ENCODE results near the gene PBRM1. TPM values are rescaled to one million over a fixed set of nuclear protein-coding genes. Genes with fewer than 3 reads are reported as not detected.

Gene PBRM1
- total and polyA plus RNA-seq, 4 donors, result 6.9 to 73.8 (median 36.4) TPM

GRCh38 chr3:52502001-52502400 is 183.7 kb downstream of the PBRM1 start:
- H3K27me3 ChIP-seq (ENCODE audit: control insufficient read depth in 1 of 2, insufficient read depth in 2 of 2, low read length in 1 of 2), result no peaks in the 10 kb centered on the region
- H3K27ac ChIP-seq (ENCODE audit: low read depth in 1 of 2, low read length in 2 of 2), result no peak overlapping the region
- no peaks in the 10 kb centered on the region for H3K9me3 ChIP-seq (ENCODE audit: control insufficient read depth, low read length)
- WGBS, 2 donors, result 89 to 92% methylated on average over 11 of the region's 11 CpGs
- H3K36me3 ChIP-seq (ENCODE audit: control insufficient read depth in 1 of 2, insufficient read depth in 2 of 2, low read length in 1 of 2), result no peaks in the 10 kb centered on the region
- no peak for DNase-seq
- H3K4me3 ChIP-seq (ENCODE audit: low read length in 2 of 2), result no peak overlapping the region
- no peaks in the 10 kb centered on the region for H3K4me1 ChIP-seq (ENCODE audit: control insufficient read depth in 1 of 2, insufficient read depth in 2 of 2, low read length in 2 of 2)
- intact Hi-C loops (cut with DNase I), result no loop called here
- no peak for ATAC-seq (ENCODE audit: low FRiP score)

- no peaks in the 10 kb centered on the region for H3K27me3 ChIP-seq (ENCODE audit: control insufficient read depth in 1 of 2, insufficient read depth in 2 of 2, low read length in 1 of 2)
- WGBS, 2 donors, result 89 to 91% methylated on average over 11 of the region's 11 CpGs
- no peaks in the 10 kb centered on the region for H3K9me3 ChIP-seq (ENCODE audit: control insufficient read depth, low read length)
- no peaks in the 10 kb centered on the region for H3K4me1 ChIP-seq (ENCODE audit: control insufficient read depth in 1 of 2, insufficient read depth in 2 of 2, low read length in 2 of 2)
- no peak overlapping the region for H3K4me3 ChIP-seq (ENCODE audit: low read length in 2 of 2)
- H3K27ac ChIP-seq (ENCODE audit: low read depth in 1 of 2, low read length in 2 of 2), result no peak overlapping the region
- H3K36me3 ChIP-seq (ENCODE audit: control insufficient read depth in 1 of 2, insufficient read depth in 2 of 2, low read length in 1 of 2), result no peaks in the 10 kb centered on the region
- ATAC-seq (ENCODE audit: low FRiP score) (no peak), DNase-seq (no peak)
- intact Hi-C loops (cut with DNase I), result no loop called here
Observed at GRCh38 chr3:52501046-52501445, 184.7 kb downstream of the PBRM1 start.

DNA sequence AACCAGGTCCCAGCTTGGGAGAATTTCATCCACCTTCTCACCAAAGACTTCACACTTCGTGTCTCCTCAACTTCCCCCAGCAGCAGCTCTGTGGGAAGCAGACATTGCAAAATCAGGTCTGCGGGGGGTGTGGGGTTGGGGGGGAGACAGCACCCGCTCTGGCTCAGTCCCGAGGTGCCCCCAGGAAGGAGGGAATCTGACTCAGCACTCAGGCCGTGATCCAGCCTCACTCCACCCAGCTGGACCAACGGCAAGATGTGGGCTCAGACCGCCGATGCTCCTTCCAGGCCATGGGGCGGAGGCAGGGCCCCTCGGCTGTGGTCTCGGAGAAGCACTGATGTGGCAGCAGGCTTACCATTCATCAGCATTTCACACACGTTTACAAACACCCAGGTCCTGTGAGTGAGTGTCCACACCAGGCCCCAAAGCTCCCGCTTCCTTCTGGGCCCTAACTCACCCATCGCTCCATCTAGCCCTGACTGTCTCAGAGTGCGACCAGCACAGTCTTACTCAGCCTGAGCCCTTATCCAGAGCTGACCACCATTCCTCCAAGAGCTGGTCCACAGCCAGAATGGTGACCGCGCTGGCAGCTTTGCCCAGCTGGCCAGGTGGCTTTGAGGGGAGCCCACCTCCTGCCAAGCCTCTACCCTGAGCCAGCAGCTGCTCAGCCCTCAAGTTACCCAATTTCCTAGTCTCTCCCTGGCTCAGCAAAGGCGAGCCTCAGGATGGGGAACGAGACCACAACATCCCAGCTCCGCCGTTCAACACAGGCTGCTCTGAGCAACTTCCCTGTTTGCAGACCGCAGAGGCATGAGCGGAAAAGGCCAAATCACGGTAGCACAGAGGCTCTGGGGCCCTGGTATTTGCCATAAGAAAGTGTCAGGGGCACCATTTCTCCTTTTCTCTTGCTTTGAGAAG is 187.3 kb downstream of the PBRM1 start:
- Histone ChIP-seq H3K27me3 (ENCODE audit: control insufficient read depth in 1 of 2, insufficient read depth in 2 of 2, low read length in 1 of 2) (no peaks in the 10 kb centered on the region), H3K27ac (ENCODE audit: low read depth in 1 of 2, low read length in 2 of 2) (no peak overlapping the region), H3K4me1 (ENCODE audit: control insufficient read depth in 1 of 2, insufficient read depth in 2 of 2, low read length in 2 of 2) (no peaks in the 10 kb centered on the region), H3K36me3 (ENCODE audit: control insufficient read depth in 1 of 2, insufficient read depth in 2 of 2, low read length in 1 of 2) (no peaks in the 10 kb centered on the region), H3K9me3 (ENCODE audit: control insufficient read depth, low read length) (no peaks in the 10 kb centered on the region), H3K4me3 (ENCODE audit: low read length in 2 of 2) (no peak overlapping the region)
- DNase-seq (peak in 1 of 2 donors; percentile 87), ATAC-seq (ENCODE audit: low FRiP score) (peak; percentile 21)
- 75 to 79% methylated on average over 24 of the region's 24 CpGs for WGBS, 2 donors
- intact Hi-C loops (cut with DNase I), result no loop called here

DNA sequence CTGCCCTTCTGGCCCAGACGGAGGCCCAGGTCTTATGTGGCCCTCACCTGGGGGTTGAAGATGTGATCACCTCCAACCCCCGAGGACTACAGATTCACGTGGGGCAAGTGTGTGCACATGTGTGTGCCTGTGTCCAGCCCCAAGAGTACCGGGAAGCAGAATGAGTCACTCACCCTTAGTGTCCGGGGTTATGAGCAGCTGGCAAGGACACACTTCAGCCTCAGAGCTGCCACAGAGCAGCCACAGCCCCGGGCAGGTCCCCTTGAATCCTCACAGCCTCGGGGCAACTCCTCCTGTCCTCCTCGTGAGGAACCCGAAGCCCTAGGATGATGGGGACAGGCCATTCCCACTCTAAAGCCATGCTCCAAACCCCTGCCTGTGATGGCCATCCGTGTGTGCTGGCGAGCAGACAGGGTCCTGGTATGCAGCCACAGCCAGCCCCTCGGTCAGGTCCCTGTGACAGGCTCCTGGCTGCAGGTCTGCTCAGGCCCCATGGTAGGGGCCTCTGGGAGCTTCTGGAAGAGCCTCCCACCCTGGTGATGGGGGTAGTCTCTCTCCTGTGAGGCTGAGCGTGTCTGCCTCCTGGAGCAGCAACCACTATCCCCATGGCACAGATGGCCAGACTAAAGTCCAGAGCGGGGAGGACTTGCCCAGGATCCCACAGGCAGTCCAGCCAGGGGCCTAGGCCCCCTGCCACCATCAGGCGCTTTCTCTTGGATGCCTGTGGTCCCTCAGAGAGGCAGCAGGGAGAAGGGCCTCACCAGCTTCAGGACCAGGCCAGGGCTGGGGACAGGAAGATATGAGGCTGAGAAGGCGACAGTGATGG is 189.7 kb downstream of the PBRM1 start:
- Histone ChIP-seq H3K4me1 (ENCODE audit: control insufficient read depth in 1 of 2, insufficient read depth in 2 of 2, low read length in 2 of 2) (no peaks in the 10 kb centered on the region), H3K36me3 (ENCODE audit: control insufficient read depth in 1 of 2, insufficient read depth in 2 of 2, low read length in 1 of 2) (peaks cover 0 to 2% of the 10 kb centered on the region in 2 donors), H3K27me3 (ENCODE audit: control insufficient read depth in 1 of 2, insufficient read depth in 2 of 2, low read length in 1 of 2) (no peaks in the 10 kb centered on the region), H3K4me3 (ENCODE audit: low read length in 2 of 2) (no peak overlapping the region), H3K27ac (ENCODE audit: low read depth in 1 of 2, low read length in 2 of 2) (no peak overlapping the region), H3K9me3 (ENCODE audit: control insufficient read depth, low read length) (no peaks in the 10 kb centered on the region)
- DNase-seq (no peak), ATAC-seq (ENCODE audit: low FRiP score) (peak; percentile 24)
- intact Hi-C loops (cut with DNase I), result no loop called here
- 59 to 60% methylated on average over 16 of the region's 16 CpGs for WGBS, 2 donors

Other genes starting within 250 kb of the PBRM1 start
- 10 to 100 TPM; 12.5 to 23.8 TPM for gene SEMA3G, start 240.8 kb downstream of the PBRM1 start, total RNA-seq
- gene SEMA3G, start 240.8 kb downstream of the PBRM1 start, polyA plus RNA-seq, result under 1 TPM in 1 of 2 donors, not detected in 1; 0.26 TPM
- 1 to 10 TPM; 2.6 to 4.7 TPM for gene TNNC1, start 231.9 kb downstream of the PBRM1 start, total RNA-seq
- 10 to 100 TPM in 1 of 2 donors, 1 to 10 TPM in 1; 3.0 to 20.7 TPM for gene TNNC1, start 231.9 kb downstream of the PBRM1 start, polyA plus RNA-seq
- 100 to 1,000 TPM in 1 of 2 donors, 10 to 100 TPM in 1; 80.9 to 157 TPM for gene NISCH, start 230.3 kb downstream of the PBRM1 start, total RNA-seq
- 100 to 1,000 TPM in 1 of 2 donors, 10 to 100 TPM in 1; 13.3 to 122 TPM for gene NISCH, start 230.3 kb downstream of the PBRM1 start, polyA plus RNA-seq
- gene STAB1, start 190.6 kb downstream of the PBRM1 start, total RNA-seq, result 100 to 1,000 TPM; 339 to 651 TPM
- 100 to 1,000 TPM in 1 of 2 donors, 10 to 100 TPM in 1; 54.2 to 207 TPM for gene STAB1, start 190.6 kb downstream of the PBRM1 start, polyA plus RNA-seq
- gene NT5DC2, start 152.1 kb downstream of the PBRM1 start, total RNA-seq, result 10 to 100 TPM; 29.6 to 33.0 TPM
- 100 to 1,000 TPM in 1 of 2 donors, 10 to 100 TPM in 1; 46.3 to 148 TPM for gene NT5DC2, start 152.1 kb downstream of the PBRM1 start, polyA plus RNA-seq
- 10 to 100 TPM in 1 of 2 donors, 1 to 10 TPM in 1; 9.1 to 14.0 TPM for gene UQCC5, start 149.3 kb downstream of the PBRM1 start, total RNA-seq
- 1 to 10 TPM; 4.5 to 7.1 TPM for gene UQCC5, start 149.3 kb downstream of the PBRM1 start, polyA plus RNA-seq
- 10 to 100 TPM; 52.0 to 70.3 TPM for gene GNL3, start 119 bp upstream of the PBRM1 start, total RNA-seq
- 10 to 100 TPM; 20.9 to 32.9 TPM for gene GNL3, start 119 bp upstream of the PBRM1 start, polyA plus RNA-seq
- gene GLT8D1, start 19.9 kb upstream of the PBRM1 start, total RNA-seq, result 10 to 100 TPM; 28.7 to 48.4 TPM
- gene GLT8D1, start 19.9 kb upstream of the PBRM1 start, polyA plus RNA-seq, result 10 to 100 TPM; 26.0 to 59.5 TPM
- 10 to 100 TPM; 57.2 to 67.5 TPM for gene SPCS1, start 20.2 kb upstream of the PBRM1 start, total RNA-seq
- 100 to 1,000 TPM; 114 to 119 TPM for gene SPCS1, start 20.2 kb upstream of the PBRM1 start, polyA plus RNA-seq
- 10 to 100 TPM; 21.7 to 22.1 TPM for gene NEK4, start 85.0 kb upstream of the PBRM1 start, total RNA-seq
- 1 to 10 TPM; 8.0 to 8.5 TPM for gene NEK4, start 85.0 kb upstream of the PBRM1 start, polyA plus RNA-seq
- gene ITIH1, start 91.7 kb upstream of the PBRM1 start, total RNA-seq, result not detected
- under 1 TPM in 1 of 2 donors, not detected in 1; 0.50 TPM for gene ITIH1, start 91.7 kb upstream of the PBRM1 start, polyA plus RNA-seq
- 1 to 10 TPM; 5.7 to 6.8 TPM for gene ITIH3, start 108.9 kb upstream of the PBRM1 start, total RNA-seq
- gene ITIH3, start 108.9 kb upstream of the PBRM1 start, polyA plus RNA-seq, result 10 to 100 TPM in 1 of 2 donors, 1 to 10 TPM in 1; 2.4 to 75.1 TPM
- gene ITIH4, start 144.8 kb upstream of the PBRM1 start, total RNA-seq, result 10 to 100 TPM; 55.4 to 88.7 TPM
- 100 to 1,000 TPM in 1 of 2 donors, 10 to 100 TPM in 1; 25.0 to 368 TPM for gene ITIH4, start 144.8 kb upstream of the PBRM1 start, polyA plus RNA-seq
- gene MUSTN1, start 149.1 kb upstream of the PBRM1 start, total RNA-seq, result 10 to 100 TPM; 56.8 to 86.6 TPM
- gene MUSTN1, start 149.1 kb upstream of the PBRM1 start, polyA plus RNA-seq, result 100 to 1,000 TPM in 1 of 2 donors, 10 to 100 TPM in 1; 29.7 to 474 TPM
- gene STIMATE, start 211.6 kb upstream of the PBRM1 start, total RNA-seq, result 10 to 100 TPM; 36.6 to 38.6 TPM
- gene STIMATE, start 211.6 kb upstream of the PBRM1 start, polyA plus RNA-seq, result 10 to 100 TPM; 17.7 to 26.6 TPM

All from aorta (tissue), 5 donors.